ENCODE data around the gene RAB17. TPM values are rescaled to one million over a fixed set of nuclear protein-coding genes. Genes with fewer than 3 reads are reported as not detected.
A peak's percentile ranks its signal among the peaks of the same experiment; 100 is the strongest.

Gene RAB17
- total and polyA plus RNA-seq, 2 donors from 2014 or later, result 59.1 to 151 TPM

GRCh38 chr2:237576974-237577373, 13.6 kb downstream of the RAB17 start:
- Histone ChIP-seq H3K4me1 (ENCODE audit: control insufficient read depth in 2 of 3, insufficient read depth in 2 of 3, low read depth in 1 of 3, low read length in 3 of 3) (peaks cover 0 to 11% (median 3%) of the 10 kb centered on the region in 3 donors), H3K9me3 (ENCODE audit: control insufficient read depth in 2 of 3, insufficient read depth in 1 of 3, low read length in 3 of 3) (no peaks in the 10 kb centered on the region), H3K4me3 (ENCODE audit: low read length in 3 of 3) (no peak overlapping the region), H3K9ac (ENCODE audit: low read length in 3 of 3) (no peak overlapping the region), H3K27me3 (ENCODE audit: control insufficient read depth, insufficient read depth, low read length) (no peaks in the 10 kb centered on the region), H3K36me3 (ENCODE audit: control insufficient read depth in 2 of 3, insufficient read depth in 3 of 3, low read length in 3 of 3) (peaks cover 0 to 19% (median 10%) of the 10 kb centered on the region in 3 donors), H3K27ac (ENCODE audit: low read depth in 2 of 2, low read length in 2 of 2) (no peak overlapping the region)
- intact Hi-C loops (cut with DNase I), result no loop called here
- DNase-seq, result no peak
- FAIRE-seq, result no peak
- TF ChIP-seq, protein P1, sequence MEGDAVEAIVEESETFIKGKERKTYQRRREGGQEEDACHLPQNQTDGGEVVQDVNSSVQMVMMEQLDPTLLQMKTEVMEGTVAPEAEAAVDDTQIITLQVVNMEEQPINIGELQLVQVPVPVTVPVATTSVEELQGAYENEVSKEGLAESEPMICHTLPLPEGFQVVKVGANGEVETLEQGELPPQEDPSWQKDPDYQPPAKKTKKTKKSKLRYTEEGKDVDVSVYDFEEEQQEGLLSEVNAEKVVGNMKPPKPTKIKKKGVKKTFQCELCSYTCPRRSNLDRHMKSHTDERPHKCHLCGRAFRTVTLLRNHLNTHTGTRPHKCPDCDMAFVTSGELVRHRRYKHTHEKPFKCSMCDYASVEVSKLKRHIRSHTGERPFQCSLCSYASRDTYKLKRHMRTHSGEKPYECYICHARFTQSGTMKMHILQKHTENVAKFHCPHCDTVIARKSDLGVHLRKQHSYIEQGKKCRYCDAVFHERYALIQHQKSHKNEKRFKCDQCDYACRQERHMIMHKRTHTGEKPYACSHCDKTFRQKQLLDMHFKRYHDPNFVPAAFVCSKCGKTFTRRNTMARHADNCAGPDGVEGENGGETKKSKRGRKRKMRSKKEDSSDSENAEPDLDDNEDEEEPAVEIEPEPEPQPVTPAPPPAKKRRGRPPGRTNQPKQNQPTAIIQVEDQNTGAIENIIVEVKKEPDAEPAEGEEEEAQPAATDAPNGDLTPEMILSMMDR (IDR thresholded peaks at IDR 0.05; ENCODE audit: borderline replicate concordance, extremely low read depth, insufficient read depth), result no peak

DNA sequence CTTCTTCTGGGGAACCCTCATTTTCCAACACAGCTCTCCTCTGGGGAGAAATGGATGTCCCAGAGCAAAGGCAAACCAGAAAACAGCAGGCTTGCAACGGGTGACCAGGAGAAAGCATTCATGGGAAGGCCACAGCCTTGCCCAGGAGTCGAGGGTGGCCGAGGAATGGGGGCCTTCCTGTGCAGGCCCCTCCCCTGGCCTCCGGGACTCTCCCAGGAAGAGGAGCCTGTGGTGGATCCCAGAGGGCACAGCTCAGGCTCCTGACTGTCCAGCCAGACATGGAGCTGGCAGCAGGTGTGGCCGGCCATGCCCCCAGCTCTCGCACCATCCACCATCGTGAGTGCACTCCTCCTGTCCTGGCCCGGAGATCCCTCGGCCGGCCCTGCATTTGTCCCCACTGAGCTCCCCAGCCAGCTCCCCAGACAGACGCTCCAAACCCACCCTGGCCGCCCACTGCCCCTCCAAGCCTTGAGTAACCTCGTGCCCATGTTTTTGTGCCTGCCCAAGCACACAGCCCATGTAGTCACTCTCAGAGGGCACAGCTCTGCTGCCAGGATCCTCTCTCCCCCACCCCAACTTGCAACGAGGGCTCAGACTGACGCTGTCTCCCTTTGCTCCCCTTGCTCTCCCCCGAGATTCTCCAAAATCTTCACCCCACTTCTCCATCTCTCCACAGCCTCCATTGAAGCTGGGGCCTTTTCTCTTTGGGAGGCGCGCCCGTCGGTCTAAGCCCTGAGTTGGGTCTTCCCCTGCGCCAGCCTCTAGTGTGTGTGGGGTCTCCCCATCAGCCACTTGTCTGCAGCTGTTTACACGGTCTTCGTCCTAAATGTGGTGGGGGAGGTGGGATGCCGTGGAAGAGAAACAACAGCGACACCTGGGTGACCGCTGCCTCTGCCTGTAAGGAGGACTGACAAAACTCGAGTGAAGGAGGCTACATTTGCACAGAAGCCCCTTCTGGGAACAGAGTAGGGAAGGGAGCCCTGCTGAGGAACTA, 14.4 kb downstream of the RAB17 start:
- Histone ChIP-seq H3K36me3 (ENCODE audit: control insufficient read depth in 2 of 3, insufficient read depth in 3 of 3, low read length in 3 of 3) (peaks cover 0 to 19% (median 10%) of the 10 kb centered on the region in 3 donors), H3K9me3 (ENCODE audit: control insufficient read depth in 2 of 3, insufficient read depth in 1 of 3, low read length in 3 of 3) (no peaks in the 10 kb centered on the region), H3K27ac (ENCODE audit: low read depth in 2 of 2, low read length in 2 of 2) (no peak overlapping the region), H3K4me1 (ENCODE audit: control insufficient read depth in 2 of 3, insufficient read depth in 2 of 3, low read depth in 1 of 3, low read length in 3 of 3) (peaks cover 0 to 11% (median 3%) of the 10 kb centered on the region in 3 donors), H3K4me3 (ENCODE audit: low read length in 3 of 3) (no peak overlapping the region), H3K27me3 (ENCODE audit: control insufficient read depth, insufficient read depth, low read length) (no peaks in the 10 kb centered on the region), H3K9ac (ENCODE audit: low read length in 3 of 3) (no peak overlapping the region)
- intact Hi-C loops (cut with DNase I), result no loop called here
- FAIRE-seq (no peak), DNase-seq (peak in 1 of 5 donors; percentile 66)
- TF ChIP-seq, protein P1 (IDR thresholded peaks at IDR 0.05; ENCODE audit: borderline replicate concordance, extremely low read depth, insufficient read depth), result no peak

DNA sequence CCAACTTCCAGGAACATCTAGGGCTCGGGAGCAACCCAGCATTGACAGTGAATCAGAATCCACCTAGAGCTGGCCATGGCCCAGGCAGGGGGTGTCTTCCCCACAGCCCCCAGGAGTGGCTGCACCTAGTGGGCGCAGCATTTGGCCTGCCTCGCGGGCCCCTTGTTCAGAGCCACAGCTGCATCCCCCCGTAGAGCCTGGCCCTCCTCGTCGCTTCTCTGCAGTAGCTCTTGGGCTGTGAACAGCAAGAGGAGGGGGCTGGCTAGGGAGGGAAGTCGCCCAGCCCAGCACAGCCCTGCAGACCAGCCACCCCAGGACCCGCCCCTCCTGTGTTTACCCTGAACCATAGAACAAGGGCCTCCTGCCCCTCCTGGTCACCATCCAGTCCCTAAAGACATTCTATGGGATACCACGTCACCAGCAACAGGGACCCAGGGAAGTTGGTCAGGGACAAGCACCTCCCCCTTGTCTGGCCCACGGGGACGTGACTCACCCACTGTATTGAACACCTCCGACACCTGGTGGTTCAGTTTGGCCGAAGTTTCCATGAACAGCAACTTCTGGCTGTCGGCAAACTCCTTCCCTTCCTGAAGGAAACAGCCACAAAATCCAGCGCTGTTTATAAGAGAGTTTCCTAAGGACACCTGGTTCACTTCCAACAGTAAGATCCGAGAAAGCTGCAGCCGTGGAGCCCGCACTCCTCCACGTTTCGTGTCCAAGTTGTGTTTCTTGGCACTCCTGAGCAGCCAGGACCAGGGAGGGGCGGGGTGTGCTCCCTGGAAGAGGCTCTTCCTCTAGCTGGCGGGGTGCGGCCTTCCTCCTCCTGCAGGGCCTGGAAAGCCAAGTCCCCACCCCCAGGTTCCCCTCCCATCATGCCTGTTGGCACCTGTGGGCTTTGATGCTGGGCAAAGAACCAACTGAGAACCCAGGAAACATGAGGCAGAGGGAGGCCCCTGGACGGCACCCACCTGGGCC, 15.4 kb downstream of the RAB17 start:
- peaks cover 0 to 19% (median 10%) of the 10 kb centered on the region in 3 donors for H3K36me3 ChIP-seq (ENCODE audit: control insufficient read depth in 2 of 3, insufficient read depth in 3 of 3, low read length in 3 of 3)
- intact Hi-C loops (cut with DNase I), result loop anchor here (5.0 kb wide), 1 partner anchor 58 kb away; no protein-coding TSS in a partner anchor
- FAIRE-seq, result no peak
- TF ChIP-seq, protein P1 (IDR thresholded peaks at IDR 0.05; ENCODE audit: borderline replicate concordance, extremely low read depth, insufficient read depth), result no peak
- no peaks in the 10 kb centered on the region for H3K9me3 ChIP-seq (ENCODE audit: control insufficient read depth in 2 of 3, insufficient read depth in 1 of 3, low read length in 3 of 3)
- H3K27ac ChIP-seq (ENCODE audit: low read depth in 2 of 2, low read length in 2 of 2), result no peak overlapping the region
- peak in 1 of 5 donors; percentile 84 for DNase-seq
- no peak overlapping the region for H3K4me3 ChIP-seq (ENCODE audit: low read length in 3 of 3)
- H3K27me3 ChIP-seq (ENCODE audit: control insufficient read depth, insufficient read depth, low read length), result no peaks in the 10 kb centered on the region
- H3K9ac ChIP-seq (ENCODE audit: low read length in 3 of 3), result no peak overlapping the region
- H3K4me1 ChIP-seq (ENCODE audit: control insufficient read depth in 2 of 3, insufficient read depth in 2 of 3, low read depth in 1 of 3, low read length in 3 of 3), result peaks cover 0 to 11% (median 3%) of the 10 kb centered on the region in 3 donors

Data from kidney (tissue), 14 donors.